Osteocyte (in vitro differentiated cells): ENCODE data around the gene NCOA3. TPM values are rescaled to one million over a fixed set of nuclear protein-coding genes. Genes with fewer than 3 reads are reported as not detected.
A peak's percentile ranks its signal among the peaks of the same experiment; 100 is the strongest.

ENCODE experiments used
- DNase-seq: peaks from one replicate; pipeline ENCODE4 v3.0.0; 2021; ENCODE audit warnings: mixed read lengths; ENCODE audit not compliant: unreplicated experiment; ENCODE audit errors: extremely low spot score
- H3K27ac Mint-ChIP-seq: one replicate; pipeline ENCODE4 v1.8.0; 2021; ENCODE audit warnings: mild to moderate bottlenecking, mixed read lengths; ENCODE audit not compliant: unreplicated experiment
- H3K27me3 Mint-ChIP-seq: one replicate; pipeline ENCODE4 v1.8.0; 2021; ENCODE audit warnings: mixed read lengths; ENCODE audit not compliant: unreplicated experiment
- H3K36me3 Mint-ChIP-seq: one replicate; pipeline ENCODE4 v1.8.0; 2021; ENCODE audit warnings: mixed read lengths; ENCODE audit not compliant: unreplicated experiment
- H3K4me1 Mint-ChIP-seq: one replicate; pipeline ENCODE4 v1.8.0; 2021; ENCODE audit warnings: mixed read lengths; ENCODE audit not compliant: unreplicated experiment
- H3K4me3 Mint-ChIP-seq: one replicate; pipeline ENCODE4 v1.8.0; 2021; ENCODE audit warnings: mild to moderate bottlenecking, moderate library complexity, mixed read lengths; ENCODE audit not compliant: unreplicated experiment
- H3K9me3 Mint-ChIP-seq: one replicate; pipeline ENCODE4 v1.8.0; 2021; ENCODE audit warnings: mixed read lengths; ENCODE audit not compliant: unreplicated experiment
- CTCF ChIP-seq: fragments of 200-600 bp; sonication (generic); IDR thresholded peaks from 2 replicates; pipeline ENCODE4 v1.5.0; 2021; ENCODE audit warnings: antibody characterized with exemption, mild to moderate bottlenecking, moderate library complexity
- total RNA-seq: library from RNA; stranded (reverse); gene quantifications from 2 replicates; pipeline ENCODE4 v1.2.1, GENCODE V29; 2021

NCOA3 gene
- total RNA-seq, 1 donor from 2014 or later = 75.9 TPM

DNA sequence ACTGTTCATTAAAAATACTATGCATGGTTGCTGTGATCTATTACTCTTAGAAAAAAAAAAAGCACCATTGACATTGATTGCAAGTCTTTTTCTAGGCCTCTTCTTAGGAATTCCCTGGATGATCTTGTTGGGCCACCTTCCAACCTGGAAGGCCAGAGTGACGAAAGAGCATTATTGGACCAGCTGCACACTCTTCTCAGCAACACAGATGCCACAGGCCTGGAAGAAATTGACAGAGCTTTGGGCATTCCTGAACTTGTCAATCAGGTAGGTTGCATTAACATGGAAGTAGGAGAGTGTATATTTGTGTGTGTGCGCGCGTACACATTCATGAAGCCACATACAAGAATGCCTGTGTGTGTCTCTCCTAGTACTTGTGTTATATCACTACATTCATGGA is 140.4 kb downstream of the NCOA3 start:
- no peak overlapping the region for H3K4me3 Mint-ChIP-seq
- peaks cover 66% of the 10 kb centered on the region for H3K36me3 Mint-ChIP-seq
- no peak overlapping the region for H3K27ac Mint-ChIP-seq
- TF ChIP-seq CTCF = no peak
- no peaks in the 10 kb centered on the region for H3K27me3 Mint-ChIP-seq
- no peaks in the 10 kb centered on the region for H3K9me3 Mint-ChIP-seq
- H3K4me1 Mint-ChIP-seq = peaks cover 16% of the 10 kb centered on the region
- DNase-seq = no peak

DNA sequence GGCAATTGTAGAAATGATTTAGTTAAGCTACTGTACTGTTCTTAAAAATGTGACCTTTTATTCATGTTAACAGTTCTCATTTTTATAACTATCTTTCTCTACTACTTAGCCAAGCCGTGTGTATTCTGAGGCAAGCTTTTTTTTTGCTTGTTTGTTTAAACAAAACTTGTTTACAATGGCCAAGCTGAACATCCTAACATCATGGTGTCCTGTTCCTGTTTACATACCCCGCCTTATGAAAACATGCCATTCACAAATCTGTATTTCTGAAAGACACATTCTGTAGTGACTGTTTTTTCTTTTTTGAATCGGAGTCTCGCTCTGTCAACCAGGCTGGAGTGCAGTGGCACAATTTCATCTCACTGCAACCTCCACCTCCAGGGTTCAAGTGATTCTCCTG is 140.9 kb downstream of the NCOA3 start:
- Mint-ChIP-seq H3K4me3 (no peak overlapping the region), H3K4me1 (peaks cover 16% of the 10 kb centered on the region), H3K9me3 (no peaks in the 10 kb centered on the region), H3K36me3 (peaks cover 63% of the 10 kb centered on the region), H3K27ac (no peak overlapping the region), H3K27me3 (no peaks in the 10 kb centered on the region)
- no peak for TF ChIP-seq CTCF
- no peak for DNase-seq

- Mint-ChIP-seq H3K9me3 (no peaks in the 10 kb centered on the region), H3K27ac (peak overlapping the region; percentile 37), H3K27me3 (no peaks in the 10 kb centered on the region), H3K4me3 (no peak overlapping the region), H3K36me3 (peaks cover 56% of the 10 kb centered on the region), H3K4me1 (peaks cover 5% of the 10 kb centered on the region)
- no peak for DNase-seq
- no peak for TF ChIP-seq CTCF
Measured at GRCh38 chr20:47645632-47646031, 143.9 kb downstream of the NCOA3 start.

DNA sequence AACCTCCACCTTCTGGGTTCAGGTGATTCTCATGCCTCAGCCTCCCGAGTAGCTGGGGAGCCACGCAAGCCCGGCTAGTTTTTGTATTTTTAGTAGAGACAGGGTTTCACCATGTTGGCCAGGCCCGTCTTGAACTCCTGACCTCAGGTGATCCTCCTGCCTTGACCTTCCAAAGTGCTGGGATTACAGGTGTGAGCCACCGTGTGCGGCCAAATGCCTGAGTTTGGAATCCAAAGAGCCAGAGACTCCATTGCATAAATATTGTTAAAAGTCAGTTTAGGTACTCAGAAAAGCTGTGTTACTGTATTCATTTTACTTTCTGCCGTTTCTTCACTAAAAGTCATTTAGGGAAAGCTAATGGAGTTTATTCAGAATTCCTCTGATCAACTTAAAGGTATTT is 146.3 kb downstream of the NCOA3 start:
- Mint-ChIP-seq H3K27me3 (no peaks in the 10 kb centered on the region), H3K36me3 (peaks cover 59% of the 10 kb centered on the region), H3K4me3 (no peak overlapping the region), H3K4me1 (peaks cover 5% of the 10 kb centered on the region), H3K27ac (no peak overlapping the region), H3K9me3 (no peaks in the 10 kb centered on the region)
- no peak for TF ChIP-seq CTCF
- DNase-seq = no peak

DNA sequence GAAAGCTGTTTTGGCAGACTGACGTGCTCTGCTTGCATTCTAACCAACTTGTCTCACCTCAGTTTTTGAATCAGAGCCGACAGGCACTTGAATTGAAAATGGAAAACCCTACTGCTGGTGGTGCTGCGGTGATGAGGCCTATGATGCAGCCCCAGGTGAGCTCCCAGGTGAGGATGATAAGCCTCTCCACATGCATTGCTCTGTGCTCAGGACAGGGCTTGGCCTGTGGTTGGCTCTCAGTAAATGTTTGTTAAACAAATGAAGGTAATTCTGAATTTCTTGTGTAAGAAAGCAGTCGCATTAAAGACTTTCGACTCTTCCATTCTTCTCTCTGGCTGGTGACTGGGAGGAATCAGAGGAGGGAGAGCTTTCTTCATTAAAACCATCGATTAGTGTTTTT is 147.3 kb downstream of the NCOA3 start:
- Mint-ChIP-seq H3K27ac (no peak overlapping the region), H3K4me3 (no peak overlapping the region)

More for the DNA sequence above, 147.3 kb downstream of the NCOA3 start:
- TF ChIP-seq CTCF = no peak
- no peaks in the 10 kb centered on the region for H3K9me3 Mint-ChIP-seq
- H3K4me1 Mint-ChIP-seq = peaks cover 5% of the 10 kb centered on the region
- H3K27me3 Mint-ChIP-seq = no peaks in the 10 kb centered on the region
- no peak for DNase-seq
- H3K36me3 Mint-ChIP-seq = peaks cover 58% of the 10 kb centered on the region
